ENCODE data around the gene ZPR1.

Gene ZPR1

GRCh38 chr11:116794851-116795250 is 7.0 kb upstream of the ZPR1 start:
- H2AFZ ChIP-seq (ENCODE audit: low read length) = no peak overlapping the region
- H3K4me3 ChIP-seq (ENCODE audit: low read length, poor library complexity, severe bottlenecking) = no peak overlapping the region
- H3K9ac ChIP-seq (ENCODE audit: low read depth, low read length, poor library complexity, severe bottlenecking) = no peak overlapping the region
- H3K27me3 ChIP-seq (ENCODE audit: insufficient read depth, low read length, poor library complexity, severe bottlenecking) = no peaks in the 10 kb centered on the region
- H3F3A ChIP-seq (ENCODE audit: low read depth) = no peaks in the 10 kb centered on the region
- H4K20me1 ChIP-seq (ENCODE audit: insufficient read depth, low read length, poor library complexity, severe bottlenecking) = no peaks in the 10 kb centered on the region
- no peak overlapping the region for H3K4me2 ChIP-seq (ENCODE audit: low read depth, low read length, poor library complexity, severe bottlenecking)
- no peaks in the 10 kb centered on the region for H3K36me3 ChIP-seq (ENCODE audit: insufficient read depth, low read length)
- H3K9me3 ChIP-seq (ENCODE audit: insufficient read depth, low read depth, low read length) = no peaks in the 10 kb centered on the region
- H3K4me1 ChIP-seq (ENCODE audit: insufficient read depth, low read length, poor library complexity, severe bottlenecking) = no peaks in the 10 kb centered on the region
- H3K79me2 ChIP-seq (ENCODE audit: insufficient read depth, low read length) = no peaks in the 10 kb centered on the region
- no peaks in the 10 kb centered on the region for H3K9me2 ChIP-seq (replicated peaks; ENCODE audit: low read depth, low read length)
- TF ChIP-seq CTCF (conservative IDR thresholded peaks at IDR 0.05; ENCODE audit: low read length) (no peak), EZH2phosphoT487 (IDR thresholded peaks at IDR 0.05; ENCODE audit: borderline replicate concordance) (no peak)

GRCh38 chr11:116793772-116794097 is 5.9 kb upstream of the ZPR1 start:
- peak overlapping the region; percentile 88 for H2AFZ ChIP-seq (ENCODE audit: low read length)
- H3K9ac ChIP-seq (ENCODE audit: low read depth, low read length, poor library complexity, severe bottlenecking) = no peak overlapping the region
- no peaks in the 10 kb centered on the region for H3K4me1 ChIP-seq (ENCODE audit: insufficient read depth, low read length, poor library complexity, severe bottlenecking)
- H3K79me2 ChIP-seq (ENCODE audit: insufficient read depth, low read length) = no peaks in the 10 kb centered on the region
- H3K9me3 ChIP-seq (ENCODE audit: insufficient read depth, low read depth, low read length) = no peaks in the 10 kb centered on the region
- no peaks in the 10 kb centered on the region for H3F3A ChIP-seq (ENCODE audit: low read depth)
- H3K4me3 ChIP-seq (ENCODE audit: low read length, poor library complexity, severe bottlenecking) = no peak overlapping the region
- TF ChIP-seq EZH2phosphoT487 (IDR thresholded peaks at IDR 0.05; ENCODE audit: borderline replicate concordance) = no peak
- TF ChIP-seq CTCF (conservative IDR thresholded peaks at IDR 0.05; ENCODE audit: low read length) = no peak
- H3K4me2 ChIP-seq (ENCODE audit: low read depth, low read length, poor library complexity, severe bottlenecking) = no peak overlapping the region
- H3K36me3 ChIP-seq (ENCODE audit: insufficient read depth, low read length) = no peaks in the 10 kb centered on the region
- H3K9me2 ChIP-seq (replicated peaks; ENCODE audit: low read depth, low read length) = no peaks in the 10 kb centered on the region
- no peaks in the 10 kb centered on the region for H3K27me3 ChIP-seq (ENCODE audit: insufficient read depth, low read length, poor library complexity, severe bottlenecking)
- H4K20me1 ChIP-seq (ENCODE audit: insufficient read depth, low read length, poor library complexity, severe bottlenecking) = no peaks in the 10 kb centered on the region

- TF ChIP-seq CTCF (conservative IDR thresholded peaks at IDR 0.05; ENCODE audit: low read length) (no peak), EZH2phosphoT487 (IDR thresholded peaks at IDR 0.05; ENCODE audit: borderline replicate concordance) (no peak)
- H3K27me3 ChIP-seq (ENCODE audit: insufficient read depth, low read length, poor library complexity, severe bottlenecking) = no peaks in the 10 kb centered on the region
- H2AFZ ChIP-seq (ENCODE audit: low read length) = peak overlapping the region; percentile 88
- no peaks in the 10 kb centered on the region for H4K20me1 ChIP-seq (ENCODE audit: insufficient read depth, low read length, poor library complexity, severe bottlenecking)
- H3K36me3 ChIP-seq (ENCODE audit: insufficient read depth, low read length) = no peaks in the 10 kb centered on the region
- H3K9me2 ChIP-seq (replicated peaks; ENCODE audit: low read depth, low read length) = no peaks in the 10 kb centered on the region
- H3K4me2 ChIP-seq (ENCODE audit: low read depth, low read length, poor library complexity, severe bottlenecking) = no peak overlapping the region
- no peaks in the 10 kb centered on the region for H3K9me3 ChIP-seq (ENCODE audit: insufficient read depth, low read depth, low read length)
- H3F3A ChIP-seq (ENCODE audit: low read depth) = no peaks in the 10 kb centered on the region
- no peak overlapping the region for H3K9ac ChIP-seq (ENCODE audit: low read depth, low read length, poor library complexity, severe bottlenecking)
- peaks cover 3% of the 10 kb centered on the region for H3K4me1 ChIP-seq (ENCODE audit: insufficient read depth, low read length, poor library complexity, severe bottlenecking)
- H3K79me2 ChIP-seq (ENCODE audit: insufficient read depth, low read length) = peaks cover under 1% of the 10 kb centered on the region; the same call in 1 of the 2 replicates
- no peak overlapping the region for H3K4me3 ChIP-seq (ENCODE audit: low read length, poor library complexity, severe bottlenecking)
These were observed 5.3 kb upstream of the ZPR1 start for GRCh38 chr11:116792869-116793771.
